GM12878 (cell line): ENCODE results near the gene KLHL9. TPM values are rescaled to one million over a fixed set of nuclear protein-coding genes. Genes with fewer than 3 reads are reported as not detected.

Experiments used
- KLF5 ChIP-seq: fragments of 450-650 bp; IDR thresholded peaks from 2 replicates; pipeline ENCODE4 v1.6.1; 2014; ENCODE audit warnings: mild to moderate bottlenecking; ENCODE audit not compliant: partially characterized antibody
- NR2C2 ChIP-seq: IDR thresholded peaks from 2 replicates; pipeline ENCODE4 v1.6.1; 2011; ENCODE audit warnings: borderline replicate concordance, low read depth; ENCODE audit not compliant: control insufficient read depth, insufficient read length
- polyA plus RNA-seq, 11 experiments: library from polyadenylated mRNA; depleted of rRNA in 4 of 11; unstranded in 6 of 11; stranded (reverse) in 5 of 11; fragments of >200 nt; fragmentation: Nextera tagmentation in 4 of 11; fragmentation: Illumina TruSeq in 1 of 11; extraction: Ambion mirVana in 4 of 11; extraction: Trizol in 1 of 11; gene quantifications; 1 replicate in 1 of 11; 2 replicates in 10 of 11; pipeline versions ENCODE4 v1.2.1 to v1.2.3, GENCODE V29; 2011 to 2016; ENCODE audit warnings: inconsistent platforms in 2 of 11, missing spikeins in 2 of 11, low read depth in 1 of 11
- total RNA-seq, 4 experiments: library from RNA; depleted of rRNA in 3 of 4; stranded (reverse); fragments of >200 nt in 3 of 4; fragmentation: Illumina TruSeq in 1 of 4; extraction: Trizol in 1 of 4; gene quantifications; 2 replicates each; pipeline versions ENCODE4 v1.2.1 to v1.2.3, GENCODE V29; 2013 to 2021

The KLHL9 gene
- total and polyA plus RNA-seq, 10 of the 15 experiments (the other 5 are each of a cell fraction or from before 2014, with no cell fraction given) = 3.8 to 37.7 (median 17.4) TPM

GRCh38 chr9:21281275-21281674 lies 53.9 kb downstream of the KLHL9 start (continued):
- TF ChIP-seq KLF5 = no peak
- TF ChIP-seq NR2C2 = no peak

Other genes with a start within 250 kb of the KLHL9 start
Only the 7 nearest of the 15 such genes appear.
- gene IFNA14, start 95.4 kb downstream of the KLHL9 start, total RNA-seq (2014; rRNA removed) = not detected in 2 replicates
- not detected in 2 replicates for gene IFNA14, start 95.4 kb downstream of the KLHL9 start, total RNA-seq (2014; rRNA removed; fragmentation: Illumina TruSeq; extraction: Trizol)
- gene IFNA14, start 95.4 kb downstream of the KLHL9 start, total RNA-seq (2021) = not detected in 2 replicates
- gene IFNA14, start 95.4 kb downstream of the KLHL9 start, polyA plus RNA-seq (2011; rRNA removed) = not detected in 2 replicates
- not detected in 2 replicates for gene IFNA14, start 95.4 kb downstream of the KLHL9 start, polyA plus RNA-seq (2014; fragmentation: Illumina TruSeq; extraction: Trizol)
- gene IFNA14, start 95.4 kb downstream of the KLHL9 start, polyA plus RNA-seq (2014; fragmentation: Nextera tagmentation; extraction: Ambion mirVana) = not detected
- not detected in 2 replicates for gene IFNA14, start 95.4 kb downstream of the KLHL9 start, polyA plus RNA-seq (2014; rRNA removed)
- not detected for gene IFNA14, start 95.4 kb downstream of the KLHL9 start, polyA plus RNA-seq (2016; fragmentation: Nextera tagmentation; extraction: Ambion mirVana)
- gene IFNA5, start 30.1 kb downstream of the KLHL9 start, total RNA-seq (2014; rRNA removed) = not detected in 2 replicates
- not detected in 2 replicates for gene IFNA5, start 30.1 kb downstream of the KLHL9 start, total RNA-seq (2014; rRNA removed; fragmentation: Illumina TruSeq; extraction: Trizol)
- not detected in 2 replicates for gene IFNA5, start 30.1 kb downstream of the KLHL9 start, total RNA-seq (2021)
- not detected in 2 replicates for gene IFNA5, start 30.1 kb downstream of the KLHL9 start, polyA plus RNA-seq (2011; rRNA removed)
- not detected in 2 replicates for gene IFNA5, start 30.1 kb downstream of the KLHL9 start, polyA plus RNA-seq (2014; fragmentation: Illumina TruSeq; extraction: Trizol)
- gene IFNA5, start 30.1 kb downstream of the KLHL9 start, polyA plus RNA-seq (2014; fragmentation: Nextera tagmentation; extraction: Ambion mirVana) = not detected
- gene IFNA5, start 30.1 kb downstream of the KLHL9 start, polyA plus RNA-seq (2014; rRNA removed) = not detected in 2 replicates
- gene IFNA5, start 30.1 kb downstream of the KLHL9 start, polyA plus RNA-seq (2016; fragmentation: Nextera tagmentation; extraction: Ambion mirVana) = not detected
- 0.22 TPM in 1 of 2 replicates, not detected in the other for gene IFNA6, start 15.5 kb upstream of the KLHL9 start, total RNA-seq (2014; rRNA removed)
- gene IFNA6, start 15.5 kb upstream of the KLHL9 start, total RNA-seq (2014; rRNA removed; fragmentation: Illumina TruSeq; extraction: Trizol) = not detected in 2 replicates
- not detected in 2 replicates for gene IFNA6, start 15.5 kb upstream of the KLHL9 start, total RNA-seq (2021)
- 0.04 and 0.14 TPM in 2 replicates for gene IFNA6, start 15.5 kb upstream of the KLHL9 start, polyA plus RNA-seq (2011; rRNA removed)
- not detected in 2 replicates for gene IFNA6, start 15.5 kb upstream of the KLHL9 start, polyA plus RNA-seq (2014; fragmentation: Illumina TruSeq; extraction: Trizol)
- gene IFNA6, start 15.5 kb upstream of the KLHL9 start, polyA plus RNA-seq (2014; fragmentation: Nextera tagmentation; extraction: Ambion mirVana) = not detected
- not detected in 2 replicates for gene IFNA6, start 15.5 kb upstream of the KLHL9 start, polyA plus RNA-seq (2014; rRNA removed)
- not detected for gene IFNA6, start 15.5 kb upstream of the KLHL9 start, polyA plus RNA-seq (2016; fragmentation: Nextera tagmentation; extraction: Ambion mirVana)
- gene IFNA13, start 32.7 kb upstream of the KLHL9 start, total RNA-seq (2014; rRNA removed) = not detected in 2 replicates
- not detected in 2 replicates for gene IFNA13, start 32.7 kb upstream of the KLHL9 start, total RNA-seq (2014; rRNA removed; fragmentation: Illumina TruSeq; extraction: Trizol)
- not detected in 2 replicates for gene IFNA13, start 32.7 kb upstream of the KLHL9 start, total RNA-seq (2021)
- gene IFNA13, start 32.7 kb upstream of the KLHL9 start, polyA plus RNA-seq (2011; rRNA removed) = 0.06 TPM in 1 of 2 replicates, not detected in the other
- gene IFNA13, start 32.7 kb upstream of the KLHL9 start, polyA plus RNA-seq (2014; fragmentation: Illumina TruSeq; extraction: Trizol) = not detected in 2 replicates
- gene IFNA13, start 32.7 kb upstream of the KLHL9 start, polyA plus RNA-seq (2014; fragmentation: Nextera tagmentation; extraction: Ambion mirVana) = not detected
- not detected in 2 replicates for gene IFNA13, start 32.7 kb upstream of the KLHL9 start, polyA plus RNA-seq (2014; rRNA removed)
- gene IFNA13, start 32.7 kb upstream of the KLHL9 start, polyA plus RNA-seq (2016; fragmentation: Nextera tagmentation; extraction: Ambion mirVana) = not detected
- 0.33 and 0.73 TPM in 2 replicates for gene IFNA2, start 50.0 kb upstream of the KLHL9 start, total RNA-seq (2014; rRNA removed)
- gene IFNA2, start 50.0 kb upstream of the KLHL9 start, total RNA-seq (2014; rRNA removed; fragmentation: Illumina TruSeq; extraction: Trizol) = 0.31 and 0.46 TPM in 2 replicates
- gene IFNA2, start 50.0 kb upstream of the KLHL9 start, total RNA-seq (2021) = 0.26 TPM in 1 of 2 replicates, not detected in the other
- gene IFNA2, start 50.0 kb upstream of the KLHL9 start, polyA plus RNA-seq (2011; rRNA removed) = 2.8 and 3.7 TPM in 2 replicates
- 0.43 and 1.1 TPM in 2 replicates for gene IFNA2, start 50.0 kb upstream of the KLHL9 start, polyA plus RNA-seq (2014; fragmentation: Illumina TruSeq; extraction: Trizol)
- gene IFNA2, start 50.0 kb upstream of the KLHL9 start, polyA plus RNA-seq (2014; fragmentation: Nextera tagmentation; extraction: Ambion mirVana) = 1 to 10 TPM; 1.3 to 1.8 TPM
- 0.06 and 0.59 TPM in 2 replicates for gene IFNA2, start 50.0 kb upstream of the KLHL9 start, polyA plus RNA-seq (2014; rRNA removed)
- not detected for gene IFNA2, start 50.0 kb upstream of the KLHL9 start, polyA plus RNA-seq (2016; fragmentation: Nextera tagmentation; extraction: Ambion mirVana)
- not detected in 2 replicates for gene IFNA8, start 73.7 kb upstream of the KLHL9 start, total RNA-seq (2014; rRNA removed)
- gene IFNA8, start 73.7 kb upstream of the KLHL9 start, total RNA-seq (2014; rRNA removed; fragmentation: Illumina TruSeq; extraction: Trizol) = not detected in 2 replicates
- not detected in 2 replicates for gene IFNA8, start 73.7 kb upstream of the KLHL9 start, total RNA-seq (2021)
- gene IFNA8, start 73.7 kb upstream of the KLHL9 start, polyA plus RNA-seq (2011; rRNA removed) = not detected in 2 replicates
- gene IFNA8, start 73.7 kb upstream of the KLHL9 start, polyA plus RNA-seq (2014; fragmentation: Illumina TruSeq; extraction: Trizol) = not detected in 2 replicates
- gene IFNA8, start 73.7 kb upstream of the KLHL9 start, polyA plus RNA-seq (2014; fragmentation: Nextera tagmentation; extraction: Ambion mirVana) = not detected
- not detected in 2 replicates for gene IFNA8, start 73.7 kb upstream of the KLHL9 start, polyA plus RNA-seq (2014; rRNA removed)
- not detected for gene IFNA8, start 73.7 kb upstream of the KLHL9 start, polyA plus RNA-seq (2016; fragmentation: Nextera tagmentation; extraction: Ambion mirVana)
- not detected in 2 replicates for gene IFNA1, start 105.0 kb upstream of the KLHL9 start, total RNA-seq (2014; rRNA removed)
- gene IFNA1, start 105.0 kb upstream of the KLHL9 start, total RNA-seq (2014; rRNA removed; fragmentation: Illumina TruSeq; extraction: Trizol) = not detected in 2 replicates
- gene IFNA1, start 105.0 kb upstream of the KLHL9 start, total RNA-seq (2021) = not detected in 2 replicates
- gene IFNA1, start 105.0 kb upstream of the KLHL9 start, polyA plus RNA-seq (2011; rRNA removed) = not detected in 2 replicates
- gene IFNA1, start 105.0 kb upstream of the KLHL9 start, polyA plus RNA-seq (2014; fragmentation: Illumina TruSeq; extraction: Trizol) = not detected in 2 replicates
- gene IFNA1, start 105.0 kb upstream of the KLHL9 start, polyA plus RNA-seq (2014; fragmentation: Nextera tagmentation; extraction: Ambion mirVana) = not detected
- gene IFNA1, start 105.0 kb upstream of the KLHL9 start, polyA plus RNA-seq (2014; rRNA removed) = not detected in 2 replicates
- gene IFNA1, start 105.0 kb upstream of the KLHL9 start, polyA plus RNA-seq (2016; fragmentation: Nextera tagmentation; extraction: Ambion mirVana) = not detected